OCI-LY7 (cell line): ENCODE data around the gene NKAPL. TPM values are rescaled to one million over a fixed set of nuclear protein-coding genes. Genes with fewer than 3 reads are reported as not detected.

Source experiments
- BruUV-seq: library from RNA; stranded (reverse); fragments of 400-500 nt; replicated peaks from 2 replicates; lab custom pipeline; 2021; lab: Mats Ljungman, UMichigan
- CTCF ChIA-PET: fragments of 300-600 bp; sonication (Branson Sonifier 250); formaldehyde crosslinking; loops from one replicate; lab custom pipeline; 2022; ENCODE audit warnings: antibody characterized with exemption; ENCODE audit not compliant: unreplicated experiment; lab: Charles Lee
- POLR2A ChIA-PET: fragments of 300-600 bp; sonication (Branson Sonifier 250); formaldehyde crosslinking; loops from one replicate; lab custom pipeline; 2022; ENCODE audit warnings: antibody characterized with exemption; lab: Charles Lee
- DNase-seq: peaks from one replicate; pipeline ENCODE4 v3.0.0-alpha.2; 2015; ENCODE audit warnings: low spot score
- H2AFZ ChIP-seq: fragments of 200-600 bp; sonication (generic), shearing (Covaris generic); 2 replicates; pipeline ENCODE4 v1.6.1; 2014; ENCODE audit warnings: mild to moderate bottlenecking, antibody characterized with exemption, low read length, moderate library complexity
- H3K27ac ChIP-seq: fragments of 200-600 bp; sonication (generic); 2 replicates; pipeline ENCODE4 v1.5.1; 2014; ENCODE audit warnings: mixed run types, low read depth, mild to moderate bottlenecking, moderate library complexity, low read length, inconsistent platforms; ENCODE audit not compliant: poor library complexity, severe bottlenecking
- H3K36me3 ChIP-seq: fragments of 200-600 bp; sonication (generic); 2 replicates; pipeline ENCODE4 v1.6.1; 2014; ENCODE audit warnings: mild to moderate bottlenecking, antibody characterized with exemption, low read length, moderate library complexity, mixed read lengths; ENCODE audit not compliant: insufficient read depth
- H3K4me1 ChIP-seq: fragments of 200-600 bp; sonication (generic); 2 replicates; pipeline ENCODE4 v1.5.1; 2014; ENCODE audit warnings: mild to moderate bottlenecking, low read length; ENCODE audit not compliant: insufficient read depth, poor library complexity, severe bottlenecking
- H3K4me2 ChIP-seq: fragments of 200-600 bp; sonication (generic); 2 replicates; pipeline ENCODE4 v1.6.1; 2014; ENCODE audit warnings: mild to moderate bottlenecking, low read length
- H3K4me3 ChIP-seq: fragments of 200-600 bp; sonication (generic); 2 replicates; pipeline ENCODE4 v1.5.1; 2014; ENCODE audit warnings: mild to moderate bottlenecking, low read depth, low read length; ENCODE audit not compliant: poor library complexity, severe bottlenecking
- H3K79me2 ChIP-seq: fragments of 200-600 bp; sonication (generic); 2 replicates; pipeline ENCODE4 v1.6.1; 2016; ENCODE audit warnings: low read depth, mild to moderate bottlenecking, low read length, moderate library complexity, mixed read lengths; ENCODE audit not compliant: insufficient read depth
- H3K9me2 ChIP-seq: fragments of 200-600 bp; sonication (generic); 2 replicates; pipeline ENCODE4 v1.6.1; 2016; ENCODE audit warnings: mild to moderate bottlenecking, low read length, mixed read lengths; ENCODE audit not compliant: insufficient read depth
- H3K9me3 ChIP-seq: fragments of 200-600 bp; sonication (generic); 2 replicates; pipeline ENCODE4 v1.6.1; 2014; ENCODE audit warnings: mild to moderate bottlenecking, mixed run types, low read length, mixed read lengths
- H4K20me1 ChIP-seq: fragments of 200-600 bp; sonication (generic); 2 replicates; pipeline ENCODE4 v1.6.1; 2014; ENCODE audit warnings: mild to moderate bottlenecking, antibody characterized with exemption, low read length, moderate library complexity, mixed read lengths; ENCODE audit not compliant: insufficient read depth
- EZH2phosphoT487 ChIP-seq: fragments of 200-600 bp; sonication (generic); IDR thresholded peaks from 2 replicates; pipeline ENCODE4 v1.6.1; 2018; ENCODE audit warnings: low read depth, borderline replicate concordance, mild to moderate bottlenecking, mixed run types, antibody characterized with exemption, low read length, moderate library complexity, mixed read lengths
- intact Hi-C: fragments of 100-400 bp; cut with micrococcal nuclease; formaldehyde crosslinking; loops from one replicate; pipeline ENCODE4 v1.10.0; 2022; ENCODE audit not compliant: unreplicated experiment
- total RNA-seq, 2 experiments: library from RNA; depleted of rRNA in 1 of 2; stranded (reverse); fragments of >200 nt in 1 of 2; shearing (Covaris generic) in 1 of 2; gene quantifications; 2 replicates each; pipeline ENCODE4 v1.2.3, GENCODE V29; 2014 to 2022
- TF ChIP-seq, protein P1 (sequence below): fragments of 200-600 bp; sonication (generic); conservative IDR thresholded peaks from 2 replicates; pipeline ENCODE4 v1.5.1; 2014; ENCODE audit warnings: mild to moderate bottlenecking, antibody characterized with exemption, low read length, moderate library complexity, mixed read lengths

The NKAPL gene
- total RNA-seq, 2 experiments from 2014 or later, result not detected

DNA sequence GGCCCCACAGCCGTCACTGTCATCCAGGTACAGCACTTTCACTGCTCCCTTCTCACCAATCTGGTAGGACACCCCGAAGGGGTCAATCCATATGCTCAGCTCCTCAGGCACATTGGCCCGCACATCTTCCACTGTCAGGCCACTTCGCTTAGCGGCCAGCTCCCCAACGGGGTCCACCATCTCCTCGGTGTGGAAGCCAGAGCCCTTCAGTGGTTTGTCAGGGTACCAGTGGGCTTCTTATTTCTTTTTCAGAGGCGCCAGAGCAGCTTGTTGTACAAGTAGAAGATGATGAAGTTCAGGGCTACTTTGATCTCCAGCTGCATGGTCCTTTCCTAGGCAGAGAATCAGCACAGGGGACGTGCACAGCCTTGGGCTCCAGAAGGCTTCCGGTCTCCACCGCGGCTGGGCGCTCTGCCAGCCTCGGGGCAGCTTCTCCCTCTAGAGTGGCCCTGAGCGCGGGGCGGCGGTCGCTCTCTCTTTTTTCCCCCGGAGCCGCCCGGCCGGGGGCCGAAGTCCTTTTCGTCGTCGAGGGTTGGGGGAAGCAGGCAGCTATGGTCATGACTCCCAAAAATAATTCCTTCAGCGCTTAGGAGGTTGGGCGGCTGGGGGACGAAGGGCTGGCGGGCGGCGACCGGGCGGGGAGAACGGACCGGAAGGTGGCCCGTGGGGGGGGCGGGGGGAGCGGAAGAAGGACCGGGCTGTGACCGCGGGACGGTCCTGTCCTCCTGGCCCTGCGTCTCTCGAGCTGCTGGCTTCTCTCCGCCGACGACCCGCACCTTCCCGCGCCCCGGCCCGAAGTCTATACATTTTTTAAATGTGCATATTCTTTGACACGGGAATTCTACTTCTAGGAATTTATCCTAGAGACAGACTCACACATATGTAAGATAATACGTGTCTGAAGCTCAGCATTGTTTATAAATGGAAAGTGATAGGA is 40.5 kb upstream of the NKAPL start:
- Histone ChIP-seq H3K9me2 (no peaks in the 10 kb centered on the region), H3K27ac (no peak overlapping the region), H3K4me2 (peak overlapping the region; percentile 46; the same call in 1 of the 2 replicates), H2AFZ (no peak overlapping the region), H3K4me3 (no peak overlapping the region), H4K20me1 (no peaks in the 10 kb centered on the region), H3K79me2 (no peaks in the 10 kb centered on the region), H3K4me1 (no peaks in the 10 kb centered on the region), H3K9me3 (no peaks in the 10 kb centered on the region), H3K36me3 (no peaks in the 10 kb centered on the region)
- no peak for DNase-seq
- TF ChIP-seq, protein P1, sequence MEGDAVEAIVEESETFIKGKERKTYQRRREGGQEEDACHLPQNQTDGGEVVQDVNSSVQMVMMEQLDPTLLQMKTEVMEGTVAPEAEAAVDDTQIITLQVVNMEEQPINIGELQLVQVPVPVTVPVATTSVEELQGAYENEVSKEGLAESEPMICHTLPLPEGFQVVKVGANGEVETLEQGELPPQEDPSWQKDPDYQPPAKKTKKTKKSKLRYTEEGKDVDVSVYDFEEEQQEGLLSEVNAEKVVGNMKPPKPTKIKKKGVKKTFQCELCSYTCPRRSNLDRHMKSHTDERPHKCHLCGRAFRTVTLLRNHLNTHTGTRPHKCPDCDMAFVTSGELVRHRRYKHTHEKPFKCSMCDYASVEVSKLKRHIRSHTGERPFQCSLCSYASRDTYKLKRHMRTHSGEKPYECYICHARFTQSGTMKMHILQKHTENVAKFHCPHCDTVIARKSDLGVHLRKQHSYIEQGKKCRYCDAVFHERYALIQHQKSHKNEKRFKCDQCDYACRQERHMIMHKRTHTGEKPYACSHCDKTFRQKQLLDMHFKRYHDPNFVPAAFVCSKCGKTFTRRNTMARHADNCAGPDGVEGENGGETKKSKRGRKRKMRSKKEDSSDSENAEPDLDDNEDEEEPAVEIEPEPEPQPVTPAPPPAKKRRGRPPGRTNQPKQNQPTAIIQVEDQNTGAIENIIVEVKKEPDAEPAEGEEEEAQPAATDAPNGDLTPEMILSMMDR, result no peak
- no peak for TF ChIP-seq EZH2phosphoT487
- CTCF ChIA-PET, result no interaction called here
- POLR2A ChIA-PET, result interaction anchor here (0.6 to 1.0 kb wide), 3 partner anchors 22 to 322 kb away, joined by 3 to 4 read pairs (median 3); no protein-coding TSS in a partner anchor
- intact Hi-C loops, result no loop called here
- no TSS peak for BruUV-seq

DNA sequence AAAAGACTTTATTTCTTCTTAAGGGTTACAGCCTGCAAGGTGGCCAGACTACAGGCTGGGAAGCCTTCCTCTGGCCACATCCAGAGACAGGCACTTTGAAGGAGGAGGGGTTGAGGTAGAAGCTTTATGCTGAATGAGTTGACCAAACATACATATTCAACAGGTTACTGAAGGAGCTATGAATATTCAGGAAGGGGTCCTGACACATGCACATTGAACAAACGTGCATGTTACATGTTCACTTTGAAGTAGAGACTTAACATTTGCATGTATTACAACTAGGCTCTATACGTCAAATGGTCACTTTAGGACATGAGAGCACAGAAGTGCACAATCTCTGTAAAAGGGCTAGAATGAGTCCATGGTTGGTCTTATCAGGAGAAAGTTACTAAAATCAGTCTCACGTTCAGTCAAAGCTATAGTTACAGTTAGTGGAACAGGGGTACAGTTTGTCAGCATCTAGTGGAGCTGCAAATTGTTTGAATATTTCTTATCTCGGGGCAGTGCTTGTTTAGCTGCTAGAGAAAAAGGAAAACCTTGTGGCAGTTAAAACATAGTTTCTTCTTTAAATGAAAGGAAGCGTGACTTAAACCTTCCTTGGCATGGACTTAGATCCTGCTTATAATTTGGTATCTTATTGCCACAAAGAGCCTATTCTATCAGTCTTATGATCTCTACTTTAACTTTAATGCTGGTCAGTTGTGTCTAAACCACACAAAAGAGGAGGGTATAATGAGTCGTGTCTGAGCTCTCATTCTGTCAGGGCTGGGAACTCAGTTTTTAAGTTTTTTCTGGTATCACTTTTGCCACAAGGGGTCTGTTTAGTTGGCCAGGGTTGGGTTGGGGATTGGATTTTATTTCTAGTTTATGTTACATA is 38.6 kb upstream of the NKAPL start:
- Histone ChIP-seq H3K79me2 (no peaks in the 10 kb centered on the region), H4K20me1 (no peaks in the 10 kb centered on the region), H3K9me3 (no peaks in the 10 kb centered on the region), H3K4me3 (no peak overlapping the region), H2AFZ (no peak overlapping the region), H3K4me2 (no peak overlapping the region), H3K27ac (no peak overlapping the region), H3K36me3 (no peaks in the 10 kb centered on the region), H3K4me1 (peaks cover 5% of the 10 kb centered on the region), H3K9me2 (no peaks in the 10 kb centered on the region)
- POLR2A ChIA-PET, result interaction anchor here (0.7 kb wide), 2 partner anchors 10 to 474 kb away, joined by 3 to 6 read pairs; no protein-coding TSS in a partner anchor
- no TSS peak for BruUV-seq
- intact Hi-C loops, result no loop called here
- no peak for DNase-seq
- TF ChIP-seq, protein P1, result no peak
- no peak for TF ChIP-seq EZH2phosphoT487
- CTCF ChIA-PET, result no interaction called here
